RWPE2 (cell line): ENCODE measurements around the gene EZH2.

Source experiments
- ATAC-seq: fragments of 200-7000 bp; cut with Tn5 transposase; 3 replicates; pipeline ENCODE4 v1.9.1; 2021; ENCODE audit warnings: low read depth
- DNase-seq: peaks from one replicate; pipeline ENCODE4 v3.0.0-alpha.2; 2020; ENCODE audit warnings: low spot score
- H3K27ac ChIP-seq: fragments of 450-650 bp; 2 replicates; pipeline ENCODE4 v1.5.1; 2017; ENCODE audit warnings: mild to moderate bottlenecking; ENCODE audit not compliant: poor library complexity, severe bottlenecking
- H3K27me3 ChIP-seq: fragments of 250-450 bp; sonication (Bioruptor Pico); 2 replicates; pipeline ENCODE4 v1.5.1; 2021; ENCODE audit warnings: mild to moderate bottlenecking, moderate library complexity; ENCODE audit not compliant: insufficient read depth, poor library complexity, severe bottlenecking
- H3K36me3 ChIP-seq: fragments of 250-450 bp; sonication (Bioruptor Pico); 2 replicates; pipeline ENCODE4 v1.5.1; 2020; ENCODE audit warnings: low read depth, mild to moderate bottlenecking, moderate library complexity
- H3K4me1 ChIP-seq: fragments of 250-450 bp; sonication (Bioruptor Pico); 2 replicates; pipeline ENCODE4 v1.5.1; 2021; ENCODE audit warnings: mild to moderate bottlenecking, moderate library complexity; ENCODE audit not compliant: insufficient read depth, poor library complexity, severe bottlenecking
- H3K4me3 ChIP-seq: fragments of 250-450 bp; sonication (Bioruptor Pico); 2 replicates; pipeline ENCODE4 v1.5.1; 2021; ENCODE audit warnings: mild to moderate bottlenecking, moderate library complexity; ENCODE audit not compliant: severe bottlenecking
- H3K9me3 ChIP-seq: fragments of 250-450 bp; sonication (Bioruptor Pico); 2 replicates; pipeline ENCODE4 v1.5.1; 2021; ENCODE audit warnings: mild to moderate bottlenecking, moderate library complexity; ENCODE audit not compliant: severe bottlenecking
- CTCF ChIP-seq: fragments of 450-650 bp; IDR thresholded peaks from one replicate; pipeline ENCODE4 v1.5.1; 2017; ENCODE audit warnings: mild to moderate bottlenecking, moderate library complexity; ENCODE audit not compliant: poor library complexity, severe bottlenecking

Gene EZH2

GRCh38 chr7:148807436-148807835, 76.7 kb downstream of the EZH2 start:
- no peak for ATAC-seq
- Histone ChIP-seq H3K9me3 (no peaks in the 10 kb centered on the region), H3K4me1 (no peaks in the 10 kb centered on the region), H3K27me3 (no peaks in the 10 kb centered on the region), H3K27ac (no peak overlapping the region), H3K4me3 (no peak overlapping the region), H3K36me3 (peaks cover 41% of the 10 kb centered on the region)
- no peak for DNase-seq
- no peak for TF ChIP-seq CTCF

GRCh38 chr7:148806187-148806586, 77.9 kb downstream of the EZH2 start:
- H3K27me3 ChIP-seq, result no peaks in the 10 kb centered on the region
- no peak for ATAC-seq
- peaks cover 37% of the 10 kb centered on the region for H3K36me3 ChIP-seq

GRCh38 chr7:148804343-148805235, 79.5 kb downstream of the EZH2 start:
- DNase-seq (no peak), ATAC-seq (no peak)
- Histone ChIP-seq H3K27ac (no peak overlapping the region), H3K4me1 (no peaks in the 10 kb centered on the region), H3K9me3 (no peaks in the 10 kb centered on the region), H3K4me3 (no peak overlapping the region), H3K27me3 (no peaks in the 10 kb centered on the region), H3K36me3 (peaks cover 40% of the 10 kb centered on the region)
- TF ChIP-seq CTCF, result no peak

More at GRCh38 chr7:148806187-148806586, 77.9 kb downstream of the EZH2 start:
- Histone ChIP-seq H3K9me3 (no peaks in the 10 kb centered on the region), H3K4me1 (no peaks in the 10 kb centered on the region), H3K4me3 (no peak overlapping the region), H3K27ac (no peak overlapping the region)
- DNase-seq, result no peak
- TF ChIP-seq CTCF, result no peak

- Histone ChIP-seq H3K36me3 (peaks cover 42% of the 10 kb centered on the region), H3K9me3 (no peaks in the 10 kb centered on the region), H3K27me3 (no peaks in the 10 kb centered on the region), H3K4me1 (no peaks in the 10 kb centered on the region), H3K27ac (no peak overlapping the region), H3K4me3 (no peak overlapping the region)
- ATAC-seq (no peak), DNase-seq (no peak)
- no peak for TF ChIP-seq CTCF
Observed at GRCh38 chr7:148803094-148803493, 81.0 kb downstream of the EZH2 start.

GRCh38 chr7:148802101-148802493, 82.0 kb downstream of the EZH2 start:
- Histone ChIP-seq H3K36me3 (peaks cover 48% of the 10 kb centered on the region), H3K4me3 (no peak overlapping the region), H3K27me3 (no peaks in the 10 kb centered on the region), H3K9me3 (no peaks in the 10 kb centered on the region), H3K4me1 (no peaks in the 10 kb centered on the region), H3K27ac (no peak overlapping the region)
- DNase-seq, result no peak
- no peak; the same call in 2 of the 3 replicates for ATAC-seq
- no peak for TF ChIP-seq CTCF
